ENCODE results near the gene TMEM135. TPM values are rescaled to one million over a fixed set of nuclear protein-coding genes. Genes with fewer than 3 reads are reported as not detected.
"Not testable (repeated sequence)": the region's sequence is repeated elsewhere in the genome, so short reads cannot be mapped to it uniquely, and the experiment has no call there.

Gene TMEM135
- total RNA-seq, 2 experiments from 2014 or later, result 21.6 to 22.8 TPM

DNA sequence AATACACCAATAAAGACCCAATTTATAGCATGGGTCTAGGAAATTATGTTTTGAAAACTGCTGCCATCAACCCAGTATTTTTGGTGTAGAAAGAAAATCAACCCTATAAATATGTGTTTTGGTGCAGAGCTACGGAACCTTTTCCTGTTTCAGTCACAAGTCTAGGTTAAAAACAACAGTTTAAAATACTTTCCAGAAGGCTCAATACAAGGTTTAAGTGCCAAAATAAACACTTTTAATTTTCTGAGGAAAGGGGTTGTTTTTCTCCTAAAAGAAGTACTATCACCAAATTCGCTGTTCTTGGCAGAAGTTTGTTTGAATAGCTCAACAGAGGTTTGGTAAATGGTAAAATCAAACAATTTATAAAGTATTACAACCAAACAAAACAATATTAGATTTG lies 201.3 kb downstream of the TMEM135 start:
- POLR2A ChIA-PET, result no interaction called here
- CTCF ChIA-PET, result no interaction called here

GRCh38 chr11:87239531-87239930 lies 201.8 kb downstream of the TMEM135 start:
- CTCF ChIA-PET, result no interaction called here
- POLR2A ChIA-PET, result no interaction called here

DNA sequence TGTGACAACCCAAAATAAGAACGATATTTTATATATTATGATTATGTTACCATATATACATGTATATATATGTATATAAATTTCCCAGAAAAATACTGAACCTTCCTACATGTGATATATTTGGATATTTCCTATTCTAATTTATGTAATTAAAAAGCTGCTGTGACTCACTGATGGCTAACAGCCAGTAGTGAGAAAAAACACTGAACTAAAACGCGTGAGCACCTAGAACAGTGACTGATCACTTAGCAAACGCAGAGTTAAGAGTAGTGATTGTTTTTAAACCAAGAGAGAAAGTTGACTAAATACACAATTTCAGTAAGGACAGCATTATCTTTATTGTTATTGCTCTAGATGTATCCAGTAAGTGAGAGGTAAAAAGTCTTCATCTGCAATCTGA lies 213.8 kb downstream of the TMEM135 start:
- ChIA-PET POLR2A (no interaction called here), CTCF (no interaction called here)

DNA sequence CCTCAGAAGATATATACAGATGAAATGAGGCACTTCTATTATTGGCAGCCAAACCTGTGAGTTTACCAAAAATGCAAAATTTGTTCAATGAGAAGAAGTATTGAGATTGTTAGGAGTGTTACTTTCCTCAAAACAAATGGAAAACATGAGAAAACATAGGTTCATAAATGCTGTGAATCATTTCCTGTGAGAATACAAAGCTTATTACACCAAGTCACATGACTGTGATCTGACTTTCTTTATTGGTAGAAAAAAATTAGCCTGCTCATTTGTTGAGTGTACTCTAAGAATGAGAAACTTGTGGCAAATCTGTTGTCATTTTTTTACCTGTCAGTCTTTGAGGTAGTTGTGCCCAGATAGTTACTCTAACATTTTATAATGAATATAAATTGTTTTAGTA lies 215.1 kb downstream of the TMEM135 start:
- CTCF ChIA-PET, result no interaction called here
- POLR2A ChIA-PET, result interaction anchor here (0.6 kb wide), 1 partner anchor 152 kb away, joined by 3 read pairs; no protein-coding TSS in a partner anchor

- ChIA-PET CTCF (no interaction called here), POLR2A (no interaction called here)
These were observed 216.8 kb downstream of the TMEM135 start for GRCh38 chr11:87254562-87254961.

GRCh38 chr11:87255589-87255988 lies 217.9 kb downstream of the TMEM135 start:
- POLR2A ChIA-PET, result no interaction called here
- CTCF ChIA-PET, result no interaction called here

DNA sequence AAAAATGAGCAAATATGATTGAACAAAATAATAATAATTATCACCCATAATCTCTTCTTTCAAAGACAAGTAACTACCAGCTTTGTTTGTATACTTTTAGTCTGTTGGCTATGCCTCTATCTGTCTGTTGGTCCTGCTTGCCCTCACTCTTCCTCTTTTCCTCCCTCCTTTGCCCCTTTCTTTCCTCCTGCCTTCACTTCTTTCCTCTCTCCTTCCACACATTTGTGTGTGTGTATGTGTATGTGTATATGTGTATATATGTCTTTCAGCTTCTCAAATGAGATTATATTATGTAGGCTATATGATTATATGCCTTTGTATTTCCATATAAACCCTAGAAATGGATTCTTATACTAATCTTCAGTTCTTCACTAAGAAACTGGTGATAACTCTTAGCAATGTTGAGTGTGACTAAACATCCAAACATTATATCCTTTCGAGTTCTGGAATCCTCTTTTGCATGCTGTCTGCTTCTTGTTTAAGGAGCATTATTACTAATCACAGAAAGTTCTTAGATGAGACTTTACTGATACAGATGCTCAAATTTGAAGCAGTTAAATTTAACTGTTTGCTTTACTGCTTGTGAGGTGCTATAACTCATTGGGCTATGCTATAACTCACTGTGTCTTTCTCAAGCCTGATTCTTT lies 219.1 kb downstream of the TMEM135 start:
- CTCF ChIA-PET, result no interaction called here
- POLR2A ChIA-PET, result no interaction called here

GRCh38 chr11:87258171-87258833 lies 220.6 kb downstream of the TMEM135 start:
- ChIA-PET CTCF (no interaction called here), POLR2A (no interaction called here)

- CTCF ChIA-PET, result no interaction called here
These were observed 222.0 kb downstream of the TMEM135 start for GRCh38 chr11:87259736-87260135.

GRCh38 chr11:87260811-87261210 lies 223.1 kb downstream of the TMEM135 start:
- POLR2A ChIA-PET, result no interaction called here
- CTCF ChIA-PET, result no interaction called here

More at GRCh38 chr11:87259736-87260135, 222.0 kb downstream of the TMEM135 start:
- POLR2A ChIA-PET, result no interaction called here

GRCh38 chr11:87263264-87263838 lies 225.6 kb downstream of the TMEM135 start:
- CTCF ChIA-PET, result no interaction called here
- POLR2A ChIA-PET, result no interaction called here

DNA sequence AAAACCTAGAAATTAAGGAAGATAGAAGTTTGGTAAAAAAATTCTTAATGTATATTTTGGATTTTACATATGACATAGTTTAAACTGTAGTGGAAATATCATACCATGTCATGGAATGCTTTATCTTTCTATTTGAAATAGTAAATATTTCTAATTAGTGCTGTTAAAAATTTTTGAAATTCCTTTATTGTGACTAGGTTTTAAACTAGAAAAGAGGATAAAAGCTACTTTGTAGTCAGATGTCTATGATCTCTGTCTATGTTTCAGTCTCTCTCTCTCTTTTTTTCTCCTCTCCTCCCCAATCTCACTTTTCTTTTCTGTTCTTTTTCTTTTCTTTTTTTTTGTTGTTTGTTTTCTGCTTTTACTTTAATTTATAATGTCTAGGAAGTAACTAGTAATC lies 226.2 kb downstream of the TMEM135 start:
- POLR2A ChIA-PET, result no interaction called here
- CTCF ChIA-PET, result no interaction called here

GRCh38 chr11:87265132-87265531 lies 227.4 kb downstream of the TMEM135 start:
- ChIA-PET CTCF (no interaction called here), POLR2A (no interaction called here)

DNA sequence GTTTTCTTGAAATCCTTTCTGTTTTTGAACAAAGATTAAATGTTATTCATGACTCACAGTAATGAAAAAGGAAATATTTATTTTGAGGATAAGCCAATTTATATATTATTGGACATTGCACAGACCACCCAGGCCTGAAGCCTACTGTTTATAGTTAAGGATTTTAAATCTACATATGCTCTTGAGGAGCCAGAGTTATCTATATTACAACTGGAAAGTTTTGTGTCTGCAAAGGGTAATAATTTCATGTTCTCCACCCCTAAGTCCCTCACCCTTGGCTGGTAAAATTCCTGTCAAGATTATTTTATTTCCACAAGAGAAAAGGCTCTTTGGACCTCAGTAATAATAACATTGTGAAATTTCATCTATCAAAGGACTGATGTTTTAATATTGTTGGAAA lies 228.2 kb downstream of the TMEM135 start:
- CTCF ChIA-PET, result no interaction called here

DNA sequence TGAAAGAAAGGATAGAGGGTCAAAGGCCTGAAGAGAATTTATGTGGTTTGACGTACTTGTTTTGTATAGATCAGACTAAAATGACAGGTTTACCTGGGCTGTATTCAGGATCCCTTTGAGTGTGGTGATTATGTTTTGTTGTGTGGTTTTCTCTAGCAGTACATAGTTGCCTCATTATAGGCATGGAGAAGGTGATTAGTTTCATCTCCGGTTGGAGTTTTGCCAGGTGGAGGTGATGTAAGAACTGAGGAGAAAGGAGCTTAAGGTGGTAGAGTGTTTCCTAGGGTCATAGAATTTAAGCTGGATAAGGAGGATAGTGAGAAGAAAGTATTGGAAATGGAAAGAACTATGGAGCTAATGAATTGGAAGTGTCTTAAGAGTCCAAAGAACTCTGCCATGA lies 229.0 kb downstream of the TMEM135 start:
- POLR2A ChIA-PET, result no interaction called here
- CTCF ChIA-PET, result no interaction called here

More for the DNA sequence above, 228.2 kb downstream of the TMEM135 start:
- POLR2A ChIA-PET, result no interaction called here

GRCh38 chr11:87271951-87272350 lies 234.2 kb downstream of the TMEM135 start:
- POLR2A ChIA-PET, result not testable (repeated sequence)
- CTCF ChIA-PET, result interaction anchor here (0.7 kb wide), 1 partner anchor 40 kb away, joined by 3 read pairs; no protein-coding TSS in a partner anchor

DNA sequence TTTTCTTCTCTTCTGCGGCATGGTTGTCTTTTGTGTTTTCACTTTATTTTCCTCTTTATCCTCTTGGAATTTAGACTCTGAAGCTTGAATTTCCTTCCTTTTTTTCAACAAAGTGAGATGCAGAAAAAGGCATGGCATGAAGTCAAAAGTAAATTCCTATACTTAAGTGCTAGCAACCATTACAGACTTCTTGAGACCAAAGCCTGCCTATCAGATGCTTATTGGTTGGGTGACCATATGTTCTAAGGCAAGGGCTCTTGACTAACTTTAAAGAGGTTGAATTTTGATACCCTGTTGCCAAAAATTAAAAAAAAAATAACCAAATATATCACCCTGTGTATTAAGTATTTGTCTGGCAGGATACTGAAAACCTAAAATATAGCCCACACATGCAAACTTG lies 237.4 kb downstream of the TMEM135 start:
- ChIA-PET CTCF (no interaction called here), POLR2A (no interaction called here)

DNA sequence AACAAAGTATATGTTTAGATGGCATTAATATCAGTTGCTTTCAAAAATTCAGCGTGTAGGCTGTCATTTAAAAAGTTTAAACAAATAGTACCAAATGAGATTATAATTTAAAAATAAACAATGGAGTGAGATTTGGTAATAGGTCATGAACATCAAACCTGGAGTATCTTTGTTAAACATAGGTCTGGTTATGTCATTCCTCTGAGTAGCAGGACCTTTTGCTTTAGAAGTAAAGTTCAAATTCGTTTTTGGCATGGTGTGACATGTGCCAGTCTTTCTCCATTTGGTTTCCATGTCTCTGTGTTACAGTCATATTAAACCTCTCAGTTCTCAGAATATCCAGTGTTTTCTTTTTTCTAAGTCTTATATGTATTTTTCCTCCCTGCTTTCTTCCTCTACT lies 242.4 kb downstream of the TMEM135 start:
- ChIA-PET POLR2A (no interaction called here), CTCF (no interaction called here)

- ChIA-PET POLR2A (no interaction called here), CTCF (no interaction called here)
These were observed 243.8 kb downstream of the TMEM135 start for GRCh38 chr11:87281496-87281895.

- ChIA-PET POLR2A (no interaction called here), CTCF (no interaction called here)
These were observed 246.6 kb downstream of the TMEM135 start for GRCh38 chr11:87284306-87284705.

- CTCF ChIA-PET, POLR2A ChIA-PET: not testable (repeated sequence)
These were observed 247.9 kb downstream of the TMEM135 start for GRCh38 chr11:87285674-87286073.

DNA sequence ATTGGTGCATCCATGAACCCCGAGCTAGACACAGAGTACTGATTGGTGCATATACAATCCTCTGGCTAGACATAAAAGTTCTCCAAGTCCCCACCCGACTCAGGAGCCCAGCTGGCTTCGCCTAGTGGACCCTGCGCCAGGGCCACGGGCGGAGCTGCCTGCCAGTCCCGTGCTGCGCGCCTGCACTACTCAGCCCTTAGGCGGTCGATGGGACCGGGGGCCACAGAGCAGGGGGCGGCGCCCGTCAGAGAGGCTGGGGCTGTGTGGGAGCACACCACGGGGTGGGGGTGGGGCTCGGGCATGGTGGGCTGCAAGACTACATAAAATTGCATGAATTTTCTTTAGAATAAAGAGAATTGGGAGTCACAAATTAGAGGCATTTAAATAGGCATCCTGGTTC lies 248.6 kb downstream of the TMEM135 start:
- CTCF ChIA-PET, result no interaction called here

More for the DNA sequence above, 248.6 kb downstream of the TMEM135 start:
- POLR2A ChIA-PET, result no interaction called here

All from activated CD8-positive, alpha-beta memory T cell treated with anti-CD3 and anti-CD28 coated beads for 36 hours (primary cell).